Measurements from ENCODE around the gene ZNF614.
A peak's percentile ranks its signal among the peaks of the same experiment; 100 is the strongest.
"Not testable (repeated sequence)": the region's sequence is repeated elsewhere in the genome, so short reads cannot be mapped to it uniquely, and the experiment has no call there.

The ZNF614 gene

GRCh38 chr19:52028780-52029123 lies 573 bp upstream of the ZNF614 start:
- no peak for DNase-seq (ENCODE audit: low read depth in 1 of 2, low spot score in 1 of 2)
- TF ChIP-seq POLR2AphosphoS5 (IDR thresholded peaks at IDR 0.05; ENCODE audit: low read depth) (no peak), GABPA (IDR thresholded peaks at IDR 0.05; ENCODE audit: low read depth) (no peak), CTCF (IDR thresholded peaks at IDR 0.05; ENCODE audit: insufficient read depth, low read length) (no peak), REST (IDR thresholded peaks at IDR 0.05; ENCODE audit: insufficient replicate concordance, low read depth) (no peak), SPI1 (IDR thresholded peaks at IDR 0.05; ENCODE audit: borderline replicate concordance, low read depth) (no peak)
- Histone ChIP-seq H3K4me3 (replicated peaks; ENCODE audit: insufficient read depth, low read length) (peak overlapping the region; percentile 59), H3K27ac (replicated peaks) (peak overlapping the region; percentile 91), H3K27me3 (ENCODE audit: insufficient read depth, poor library complexity, severe bottlenecking) (no peaks in the 10 kb centered on the region)

GRCh38 chr19:52026255-52026990 lies 1.8 kb downstream of the ZNF614 start:
- not testable (repeated sequence) for H3K27me3 ChIP-seq (ENCODE audit: insufficient read depth, poor library complexity, severe bottlenecking); DNase-seq (ENCODE audit: low read depth in 1 of 2, low spot score in 1 of 2); H3K27ac ChIP-seq (replicated peaks); H3K4me3 ChIP-seq (replicated peaks; ENCODE audit: insufficient read depth, low read length)

- H3K27ac ChIP-seq (replicated peaks); DNase-seq (ENCODE audit: low read depth in 1 of 2, low spot score in 1 of 2); H3K4me3 ChIP-seq (replicated peaks; ENCODE audit: insufficient read depth, low read length); H3K27me3 ChIP-seq (ENCODE audit: insufficient read depth, poor library complexity, severe bottlenecking): not testable (repeated sequence)
These were observed 3.7 kb downstream of the ZNF614 start for GRCh38 chr19:52024478-52024877.

- no peaks in the 10 kb centered on the region for H3K27me3 ChIP-seq (ENCODE audit: insufficient read depth, poor library complexity, severe bottlenecking)
- TF ChIP-seq CTCF (IDR thresholded peaks at IDR 0.05; ENCODE audit: insufficient read depth, low read length) (no peak), REST (IDR thresholded peaks at IDR 0.05; ENCODE audit: insufficient replicate concordance, low read depth) (no peak), POLR2AphosphoS5 (IDR thresholded peaks at IDR 0.05; ENCODE audit: low read depth) (no peak), GABPA (IDR thresholded peaks at IDR 0.05; ENCODE audit: low read depth) (no peak), SPI1 (IDR thresholded peaks at IDR 0.05; ENCODE audit: borderline replicate concordance, low read depth) (no peak)
- H3K4me3 ChIP-seq (replicated peaks; ENCODE audit: insufficient read depth, low read length) = no peak overlapping the region
- no peak for DNase-seq (ENCODE audit: low read depth in 1 of 2, low spot score in 1 of 2)
- no peak overlapping the region for H3K27ac ChIP-seq (replicated peaks)
These were observed 6.0 kb downstream of the ZNF614 start for GRCh38 chr19:52022193-52022592.

- TF ChIP-seq CTCF (IDR thresholded peaks at IDR 0.05; ENCODE audit: insufficient read depth, low read length) (no peak), POLR2AphosphoS5 (IDR thresholded peaks at IDR 0.05; ENCODE audit: low read depth) (no peak), SPI1 (IDR thresholded peaks at IDR 0.05; ENCODE audit: borderline replicate concordance, low read depth) (no peak), REST (IDR thresholded peaks at IDR 0.05; ENCODE audit: insufficient replicate concordance, low read depth) (no peak), GABPA (IDR thresholded peaks at IDR 0.05; ENCODE audit: low read depth) (no peak)
- DNase-seq (ENCODE audit: low read depth in 1 of 2, low spot score in 1 of 2) = no peak
- H3K27me3 ChIP-seq (ENCODE audit: insufficient read depth, poor library complexity, severe bottlenecking) = no peaks in the 10 kb centered on the region
- H3K4me3 ChIP-seq (replicated peaks; ENCODE audit: insufficient read depth, low read length) = no peak overlapping the region
- H3K27ac ChIP-seq (replicated peaks) = no peak overlapping the region
These were observed 7.7 kb downstream of the ZNF614 start for GRCh38 chr19:52020506-52020905.
